ENCODE results near the gene ATP6V1C2. TPM values are rescaled to one million over a fixed set of nuclear protein-coding genes. Genes with fewer than 3 reads are reported as not detected.

The ATP6V1C2 gene
- total RNA-seq, 1 donor from 2014 or later: 1.1 TPM

DNA sequence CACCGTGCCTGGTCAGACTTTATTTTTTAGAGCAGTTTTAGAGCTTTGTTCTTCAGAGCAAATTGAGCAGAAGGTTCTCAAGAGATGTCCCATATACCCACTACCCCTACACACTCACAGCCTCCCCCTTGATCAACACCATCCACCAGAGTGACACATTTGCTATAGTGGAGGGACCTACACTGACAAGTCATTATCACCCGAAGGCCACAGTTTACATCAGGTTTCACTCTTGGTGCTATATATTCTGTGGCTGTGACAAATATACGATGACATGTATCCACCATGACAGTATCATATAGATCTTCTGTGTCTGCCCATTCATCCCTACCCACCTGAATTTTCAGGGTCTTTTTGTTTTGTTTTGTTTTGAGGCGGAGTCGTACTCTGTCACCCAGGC is 15.4 kb upstream of the ATP6V1C2 start:
- TF ChIP-seq, protein P1, sequence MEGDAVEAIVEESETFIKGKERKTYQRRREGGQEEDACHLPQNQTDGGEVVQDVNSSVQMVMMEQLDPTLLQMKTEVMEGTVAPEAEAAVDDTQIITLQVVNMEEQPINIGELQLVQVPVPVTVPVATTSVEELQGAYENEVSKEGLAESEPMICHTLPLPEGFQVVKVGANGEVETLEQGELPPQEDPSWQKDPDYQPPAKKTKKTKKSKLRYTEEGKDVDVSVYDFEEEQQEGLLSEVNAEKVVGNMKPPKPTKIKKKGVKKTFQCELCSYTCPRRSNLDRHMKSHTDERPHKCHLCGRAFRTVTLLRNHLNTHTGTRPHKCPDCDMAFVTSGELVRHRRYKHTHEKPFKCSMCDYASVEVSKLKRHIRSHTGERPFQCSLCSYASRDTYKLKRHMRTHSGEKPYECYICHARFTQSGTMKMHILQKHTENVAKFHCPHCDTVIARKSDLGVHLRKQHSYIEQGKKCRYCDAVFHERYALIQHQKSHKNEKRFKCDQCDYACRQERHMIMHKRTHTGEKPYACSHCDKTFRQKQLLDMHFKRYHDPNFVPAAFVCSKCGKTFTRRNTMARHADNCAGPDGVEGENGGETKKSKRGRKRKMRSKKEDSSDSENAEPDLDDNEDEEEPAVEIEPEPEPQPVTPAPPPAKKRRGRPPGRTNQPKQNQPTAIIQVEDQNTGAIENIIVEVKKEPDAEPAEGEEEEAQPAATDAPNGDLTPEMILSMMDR (conservative IDR thresholded peaks at IDR 0.05): no peak
- H3K36me3 Mint-ChIP-seq: no peaks in the 10 kb centered on the region
- peaks cover 48% of the 10 kb centered on the region for H3K27me3 Mint-ChIP-seq
- no peaks in the 10 kb centered on the region for H3K9me3 Mint-ChIP-seq
- H3K4me1 Mint-ChIP-seq (ENCODE audit: unreplicated experiment): no peaks in the 10 kb centered on the region
- no peak overlapping the region for H3K27ac Mint-ChIP-seq
- DNase-seq (ENCODE audit: extremely low spot score, unreplicated experiment): no peak
- H3K4me3 Mint-ChIP-seq: no peak overlapping the region

DNA sequence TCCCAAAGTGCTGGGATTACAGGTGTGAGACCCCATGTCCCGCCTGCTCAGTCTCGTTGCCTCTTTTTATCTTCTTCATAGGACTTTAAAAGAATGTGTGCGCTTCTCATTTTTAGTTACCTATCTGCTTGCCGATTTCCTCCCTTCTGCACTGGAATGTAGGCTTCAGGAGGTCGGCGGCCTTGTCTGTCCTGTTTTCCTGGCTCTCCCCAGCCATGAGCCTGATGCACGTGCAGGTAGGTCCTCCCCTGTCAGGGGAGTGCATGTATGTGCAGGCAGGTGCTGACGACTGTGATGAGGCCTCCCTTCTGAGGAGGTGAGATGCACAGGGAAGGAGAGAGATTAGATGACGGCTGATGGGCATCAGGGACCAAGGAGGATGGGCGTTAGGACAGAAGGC is 13.6 kb upstream of the ATP6V1C2 start:
- TF ChIP-seq, protein P1 (conservative IDR thresholded peaks at IDR 0.05): no peak
- Mint-ChIP-seq H3K36me3 (no peaks in the 10 kb centered on the region), H3K4me1 (ENCODE audit: unreplicated experiment) (no peaks in the 10 kb centered on the region), H3K27ac (peak overlapping the region; percentile 42), H3K27me3 (peaks cover 60% of the 10 kb centered on the region), H3K9me3 (no peaks in the 10 kb centered on the region), H3K4me3 (no peak overlapping the region)
- no peak for DNase-seq (ENCODE audit: extremely low spot score, unreplicated experiment)

DNA sequence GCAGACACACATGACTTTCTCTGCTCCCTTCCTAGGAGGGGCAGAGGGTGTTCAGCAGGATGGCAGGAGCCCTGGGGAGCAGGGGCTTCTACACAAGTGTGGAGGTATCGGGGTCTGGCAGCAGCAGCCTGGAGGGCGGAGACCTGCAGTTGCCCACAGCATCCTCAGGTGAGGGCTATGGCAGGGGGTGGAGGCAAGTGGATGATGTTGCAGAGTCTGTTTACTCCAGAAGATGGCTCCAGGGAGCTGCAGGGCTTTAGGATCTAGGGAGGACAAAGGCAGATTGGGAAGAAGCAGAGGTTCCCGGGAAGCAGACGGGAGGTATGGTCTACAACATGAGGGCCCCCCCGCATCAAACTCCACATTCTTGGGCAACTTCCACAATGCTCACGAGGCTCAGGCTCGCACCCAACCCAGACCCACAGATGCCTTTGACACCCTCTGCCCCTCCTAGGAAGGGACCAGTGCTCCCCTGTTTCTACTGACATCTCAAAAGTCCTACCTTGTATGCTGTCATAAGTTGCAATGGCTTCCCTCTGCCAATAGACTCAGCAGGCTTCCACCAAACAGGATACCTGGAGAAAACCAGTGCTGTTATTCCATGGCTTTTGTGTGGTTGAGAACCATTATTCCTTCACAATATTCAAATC is 12.0 kb upstream of the ATP6V1C2 start:
- no peaks in the 10 kb centered on the region for H3K36me3 Mint-ChIP-seq
- TF ChIP-seq, protein P1 (conservative IDR thresholded peaks at IDR 0.05): peak; percentile 39
- no peak overlapping the region for H3K4me3 Mint-ChIP-seq
- no peak for DNase-seq (ENCODE audit: extremely low spot score, unreplicated experiment)
- H3K27ac Mint-ChIP-seq: no peak overlapping the region
- H3K4me1 Mint-ChIP-seq (ENCODE audit: unreplicated experiment): no peaks in the 10 kb centered on the region
- no peaks in the 10 kb centered on the region for H3K9me3 Mint-ChIP-seq
- peaks cover 65% of the 10 kb centered on the region for H3K27me3 Mint-ChIP-seq

DNA sequence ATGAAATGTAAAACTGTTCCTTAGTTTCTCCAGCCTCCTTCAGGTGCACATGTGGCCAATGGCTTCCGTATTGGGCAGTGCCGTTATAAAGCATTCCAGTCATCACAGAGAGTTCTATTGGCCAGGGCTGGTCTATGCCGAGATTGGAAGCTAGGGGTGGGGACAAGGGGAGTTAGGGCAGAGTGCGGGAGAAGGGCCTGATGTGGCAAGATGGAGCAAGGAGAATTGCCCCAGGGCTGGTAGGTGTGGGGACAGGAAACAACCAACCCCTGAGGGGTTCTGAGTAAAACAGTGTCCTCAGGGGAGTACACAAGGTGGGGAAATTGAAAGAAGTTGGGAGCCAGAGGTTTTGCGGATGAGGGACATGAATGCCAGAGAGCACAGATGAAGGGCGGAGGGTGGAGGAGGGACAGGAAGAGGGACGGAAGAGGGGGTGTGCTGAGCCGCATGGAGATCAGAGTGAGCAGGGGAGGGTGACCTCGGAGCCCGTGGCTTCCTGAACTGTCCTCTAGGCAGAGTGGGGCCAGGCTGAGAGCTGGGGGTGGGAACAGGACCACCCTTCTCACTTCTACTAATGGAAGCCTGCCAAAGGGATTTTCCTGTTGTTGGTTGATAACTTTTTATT is 9.1 kb upstream of the ATP6V1C2 start:
- H3K27me3 Mint-ChIP-seq: peaks cover 68% of the 10 kb centered on the region
- no peaks in the 10 kb centered on the region for H3K4me1 Mint-ChIP-seq (ENCODE audit: unreplicated experiment)
- H3K36me3 Mint-ChIP-seq: no peaks in the 10 kb centered on the region
- no peak overlapping the region for H3K4me3 Mint-ChIP-seq
- TF ChIP-seq, protein P1 (conservative IDR thresholded peaks at IDR 0.05): no peak
- no peak overlapping the region for H3K27ac Mint-ChIP-seq
- no peaks in the 10 kb centered on the region for H3K9me3 Mint-ChIP-seq
- no peak for DNase-seq (ENCODE audit: extremely low spot score, unreplicated experiment)

DNA sequence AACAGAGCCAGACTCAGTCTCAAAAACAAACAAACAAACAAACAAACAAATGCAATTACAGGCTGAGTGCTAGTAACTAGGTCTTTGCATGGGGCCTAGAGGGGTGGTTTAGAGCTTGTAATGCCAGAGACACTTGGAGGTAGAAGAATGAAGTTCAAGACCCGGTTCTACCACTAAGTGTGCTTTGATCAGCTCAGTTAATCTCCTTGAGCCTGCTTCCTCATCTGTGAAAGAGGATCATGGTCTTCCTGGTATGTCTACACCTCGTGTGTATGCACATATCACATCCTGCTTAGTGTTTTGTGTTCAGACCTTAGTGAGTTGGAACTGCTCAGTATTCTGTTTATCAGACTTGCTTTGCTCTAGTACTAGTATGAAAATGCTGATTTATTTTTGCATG is 4.8 kb upstream of the ATP6V1C2 start:
- no peak overlapping the region for H3K4me3 Mint-ChIP-seq
- H3K27ac Mint-ChIP-seq: no peak overlapping the region
- no peaks in the 10 kb centered on the region for H3K9me3 Mint-ChIP-seq
- TF ChIP-seq, protein P1 (conservative IDR thresholded peaks at IDR 0.05): no peak
- DNase-seq (ENCODE audit: extremely low spot score, unreplicated experiment): no peak
- no peaks in the 10 kb centered on the region for H3K36me3 Mint-ChIP-seq
- H3K27me3 Mint-ChIP-seq: peaks cover 75% of the 10 kb centered on the region
- peaks cover 6% of the 10 kb centered on the region for H3K4me1 Mint-ChIP-seq (ENCODE audit: unreplicated experiment)

All from type B pancreatic cell (in vitro differentiated cells).